Peyer's patch (tissue), 4 donors: ENCODE data around the gene NRDC. TPM values are rescaled to one million over a fixed set of nuclear protein-coding genes. Genes with fewer than 3 reads are reported as not detected.
"Not testable (repeated sequence)": the region's sequence is repeated elsewhere in the genome, so short reads cannot be mapped to it uniquely, and the experiment has no call there.

Source experiments
- DNase-seq, 3 donors: peaks; one replicate each; pipeline ENCODE4 v3.0.0-alpha.2; 2017 to 2019
- H3K27ac ChIP-seq, 4 donors: fragments of 200-600 bp; sonication (generic); one replicate each; pipeline ENCODE4 v1.5.1; 2016 to 2019
- H3K27me3 ChIP-seq, 2 donors: fragments of 200-600 bp; sonication (generic); one replicate each; pipeline ENCODE4 v1.5.1; 2019
- H3K36me3 ChIP-seq, 3 donors: fragments of 200-600 bp; sonication (generic); one replicate each; pipeline ENCODE4 v1.5.1; 2016 to 2019
- H3K4me1 ChIP-seq, 4 donors: fragments of 200-600 bp; sonication (generic); one replicate each; pipeline ENCODE4 v1.5.1; 2016 to 2019
- H3K4me3 ChIP-seq, 4 donors: fragments of 200-600 bp; sonication (generic); 1 replicate in 3 of 4; 2 replicates in 1 of 4; pipeline ENCODE4 v1.5.1; 2016 to 2019; ENCODE audit warnings: mild to moderate bottlenecking in 1 of 4
- H3K9me3 ChIP-seq, 4 donors: fragments of 200-600 bp; sonication (generic); one replicate each; pipeline ENCODE4 v1.5.1; 2016 to 2019; ENCODE audit warnings: mild to moderate bottlenecking in 1 of 4
- CTCF ChIP-seq, 6 experiments: fragments of 450-650 bp in 4 of 6; fragments of 200-600 bp in 2 of 6; sonication (generic) in 1 of 6; IDR thresholded peaks; one replicate each; pipeline ENCODE4 v1.5.1; 2017 to 2019; ENCODE audit warnings: antibody characterized with exemption in 6 of 6, mild to moderate bottlenecking in 3 of 6, moderate library complexity in 1 of 6
- POLR2A ChIP-seq, 2 donors: fragments of 450-650 bp; IDR thresholded peaks; one replicate each; pipeline ENCODE4 v1.5.1; 2017; ENCODE audit warnings: antibody characterized with exemption in 2 of 2, mild to moderate bottlenecking in 2 of 2, moderate library complexity in 2 of 2
- total RNA-seq, 4 donors: library from RNA; depleted of rRNA; stranded (reverse); fragments of >200 nt; gene quantifications; one replicate each; pipeline ENCODE4 v1.1.0, GENCODE V29; 2016

NRDC gene
- total RNA-seq, 4 donors from 2014 or later: 55.2 to 111 (median 67.8) TPM

- Histone ChIP-seq H3K27me3 (no peaks in the 10 kb centered on the region), H3K9me3 (no peaks in the 10 kb centered on the region), H3K4me1 (no peaks in the 10 kb centered on the region), H3K4me3 (no peak overlapping the region), H3K27ac (no peak overlapping the region), H3K36me3 (no peaks in the 10 kb centered on the region)
- DNase-seq: no peak
- no peak for TF ChIP-seq CTCF (IDR thresholded peaks at IDR 0.05)
- TF ChIP-seq POLR2A (IDR thresholded peaks at IDR 0.05): no peak
Measured at GRCh38 chr1:51899022-51899421, 20.5 kb upstream of the NRDC start.

DNA sequence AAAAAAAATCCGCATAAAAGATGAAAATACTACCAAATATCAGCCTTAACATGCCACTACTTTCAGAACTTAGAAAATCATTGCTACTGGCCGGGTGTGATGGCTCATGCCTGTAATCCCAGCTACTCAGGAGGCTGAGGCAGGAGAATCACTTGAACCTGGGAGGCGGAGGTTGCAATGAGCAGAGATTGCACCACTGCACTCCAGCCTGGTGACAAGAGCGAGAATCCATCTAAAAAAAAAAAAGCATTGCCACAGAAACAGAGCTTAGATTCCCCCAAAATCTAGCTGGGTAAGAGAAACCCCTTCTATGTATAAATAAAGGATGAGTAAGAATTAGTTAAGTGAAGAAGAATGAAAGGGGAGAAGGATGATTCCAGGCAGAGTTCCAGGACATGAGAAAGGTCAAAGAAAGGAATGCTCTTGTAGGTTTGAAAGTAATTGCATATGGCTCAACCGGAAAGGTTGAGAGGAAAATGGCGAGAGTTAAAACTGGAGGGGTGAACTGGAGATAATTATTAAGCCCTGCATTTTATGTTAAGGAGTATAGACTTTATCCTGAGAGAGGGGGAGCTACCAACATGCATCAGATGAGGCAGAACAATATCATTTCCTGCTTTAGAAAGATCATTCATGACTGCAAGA is 19.7 kb upstream of the NRDC start:
- no peaks in the 10 kb centered on the region for H3K36me3 ChIP-seq
- no peaks in the 10 kb centered on the region for H3K9me3 ChIP-seq
- H3K4me1 ChIP-seq: no peaks in the 10 kb centered on the region
- TF ChIP-seq CTCF (IDR thresholded peaks at IDR 0.05): no peak
- no peak for TF ChIP-seq POLR2A (IDR thresholded peaks at IDR 0.05)
- no peak overlapping the region for H3K4me3 ChIP-seq
- no peaks in the 10 kb centered on the region for H3K27me3 ChIP-seq
- DNase-seq: no peak
- no peak overlapping the region for H3K27ac ChIP-seq

GRCh38 chr1:51897699-51898031 is 19.1 kb upstream of the NRDC start:
- no peak overlapping the region for H3K4me3 ChIP-seq
- no peak overlapping the region for H3K27ac ChIP-seq
- no peaks in the 10 kb centered on the region for H3K36me3 ChIP-seq
- no peaks in the 10 kb centered on the region for H3K9me3 ChIP-seq
- no peaks in the 10 kb centered on the region for H3K4me1 ChIP-seq
- H3K27me3 ChIP-seq: no peaks in the 10 kb centered on the region
- DNase-seq: no peak
- no peak for TF ChIP-seq POLR2A (IDR thresholded peaks at IDR 0.05)
- no peak for TF ChIP-seq CTCF (IDR thresholded peaks at IDR 0.05)

DNA sequence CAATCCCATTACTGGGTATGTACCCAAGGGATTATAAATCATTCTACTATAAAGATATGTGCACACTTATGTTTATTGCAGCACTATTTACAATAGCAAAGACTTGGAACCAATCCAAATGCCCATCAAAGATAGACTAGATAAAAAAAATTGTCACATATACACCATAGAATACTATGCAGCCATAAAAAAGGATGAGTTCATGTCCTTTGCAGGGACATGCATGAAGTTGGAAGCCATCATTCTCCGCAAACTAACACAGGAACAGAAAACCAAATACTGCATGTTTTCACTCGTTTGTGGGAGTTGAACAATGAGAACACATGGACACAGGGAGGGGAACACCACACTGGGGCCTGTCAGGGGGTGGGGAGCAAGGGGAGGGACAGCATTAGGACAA is 16.2 kb upstream of the NRDC start:
- not testable (repeated sequence) for H3K4me3 ChIP-seq, H3K9me3 ChIP-seq, DNase-seq, H3K4me1 ChIP-seq, H3K27ac ChIP-seq, H3K36me3 ChIP-seq, H3K27me3 ChIP-seq

DNA sequence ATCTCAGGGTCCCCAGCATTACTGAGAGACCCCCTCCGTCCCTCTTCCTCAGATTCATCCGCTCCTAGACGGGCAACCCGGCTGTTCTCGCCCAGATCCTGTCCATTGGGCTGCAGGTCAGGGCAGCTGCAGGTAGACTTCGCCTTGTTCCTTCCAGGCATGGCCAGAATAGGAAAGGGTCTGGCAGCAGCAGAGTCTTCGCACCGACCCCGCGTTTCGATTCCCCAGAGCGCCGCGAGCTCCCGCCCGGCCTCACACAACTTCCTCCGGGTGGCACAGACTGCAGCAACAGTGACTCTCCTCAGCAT is 265 bp downstream of the NRDC start:
- no peaks in the 10 kb centered on the region for H3K27me3 ChIP-seq
- no peaks in the 10 kb centered on the region for H3K9me3 ChIP-seq
- H3K4me3 ChIP-seq: peak overlapping the region; percentile 70 to 95 (median 90)
- H3K27ac ChIP-seq: peak overlapping the region; percentile 89 to 99 (median 96)
- no peak for TF ChIP-seq POLR2A (IDR thresholded peaks at IDR 0.05)
- TF ChIP-seq CTCF (IDR thresholded peaks at IDR 0.05): no peak
- peaks cover 0 to 26% (median 8%) of the 10 kb centered on the region in 4 donors for H3K4me1 ChIP-seq
- DNase-seq: no peak
- no peaks in the 10 kb centered on the region for H3K36me3 ChIP-seq

- TF ChIP-seq CTCF (IDR thresholded peaks at IDR 0.05) (no peak), POLR2A (IDR thresholded peaks at IDR 0.05) (no peak)
- peak overlapping the region; percentile 89 to 99 (median 96) for H3K27ac ChIP-seq
- peaks cover 0 to 26% (median 8%) of the 10 kb centered on the region in 4 donors for H3K4me1 ChIP-seq
- DNase-seq: peak in 2 of 3 donors; percentile 50 to 61
- H3K36me3 ChIP-seq: no peaks in the 10 kb centered on the region
- no peaks in the 10 kb centered on the region for H3K9me3 ChIP-seq
- H3K4me3 ChIP-seq: peak overlapping the region; percentile 70 to 95 (median 90)
- no peaks in the 10 kb centered on the region for H3K27me3 ChIP-seq
Measured at GRCh38 chr1:51877434-51878307, 856 bp downstream of the NRDC start.
